ENCODE results near the gene DHRSX. TPM values are rescaled to one million over a fixed set of nuclear protein-coding genes. Genes with fewer than 3 reads are reported as not detected.

The DHRSX gene
- total and polyA plus RNA-seq, 9 of the 15 experiments (the other 6 are each of a cell fraction or from before 2014, with no cell fraction given): 0.59 to 11.0 (median 6.2) TPM

GRCh38 chrX:2517055-2517454 lies 16.3 kb upstream of the DHRSX start:
- ATAC-seq (no peak), DNase-seq (ENCODE audit: extremely low read depth in 1 of 4, low spot score in 3 of 4) (no peak), FAIRE-seq (no peak)
- ChIA-PET POLR2A (no interaction called here), CTCF (ENCODE audit: low intra/inter-chr PET ratio) (no interaction called here)
- H3K4me2 ChIP-seq (ENCODE audit: insufficient read depth, low read length): no peak overlapping the region
- WGBS (ENCODE audit: insufficient coverage, low coverage, missing lambda C conversion rate): 0% methylated on average over 6 of the region's 6 CpGs
- H3K79me2 ChIP-seq (ENCODE audit: control insufficient read depth, insufficient read depth, low read length): no peaks in the 10 kb centered on the region
- no peaks in the 10 kb centered on the region for H3K9me1 ChIP-seq (ENCODE audit: control insufficient read depth, insufficient read depth, low read length)
- no TSS peak for BruUV-seq (replicated peaks)
- no peaks in the 10 kb centered on the region for H3K36me3 ChIP-seq (ENCODE audit: control insufficient read depth, insufficient read depth, low read length)
- H3K4me3 ChIP-seq: no peak overlapping the region
- H3K9me3 ChIP-seq (replicated peaks; ENCODE audit: control insufficient read depth, insufficient read depth, low read depth, low read length): no peaks in the 10 kb centered on the region
- intact Hi-C loops (cut with micrococcal nuclease): no loop called here
- H3K27me3 ChIP-seq (ENCODE audit: control insufficient read depth in 2 of 2, insufficient read depth in 2 of 2, low read length in 2 of 2): no peaks in the 10 kb centered on the region; a peak in 3 of 5 replicates
- H3K9ac ChIP-seq (ENCODE audit: insufficient read depth in 1 of 2, low read depth in 2 of 2, low read length in 2 of 2): no peak overlapping the region
- H4K20me1 ChIP-seq (replicated peaks; ENCODE audit: control insufficient read depth, insufficient read depth, low read length): no peaks in the 10 kb centered on the region
- no peak overlapping the region for H2AFZ ChIP-seq (ENCODE audit: low read depth, low read length)
- no peak overlapping the region for H3K27ac ChIP-seq (ENCODE audit: extremely low read depth, low read depth, low read length)
- H3K4me1 ChIP-seq (replicated peaks in 1 of 2; ENCODE audit: control insufficient read depth in 2 of 2, insufficient read depth in 2 of 2, low read length in 2 of 2): no peaks in the 10 kb centered on the region
- in situ Hi-C loops (cut with MboI): no loop called here
- TF ChIP-seq THRA (IDR thresholded peaks at IDR 0.05) (no peak), BRF1 (IDR thresholded peaks at IDR 0.05; ENCODE audit: borderline replicate concordance, extremely low read depth, insufficient read length) (no peak), MLX (CRISPR knock-in tag; conservative IDR thresholded peaks at IDR 0.05) (no peak), PYGO2 (tag; IDR thresholded peaks at IDR 0.05) (no peak), HSF4 (CRISPR knock-in tag; IDR thresholded peaks at IDR 0.05; ENCODE audit: borderline replicate concordance) (no peak), XRCC5 (IDR thresholded peaks at IDR 0.05; ENCODE audit: low read depth, low read length) (no peak), PHF21A (IDR thresholded peaks at IDR 0.05; ENCODE audit: borderline replicate concordance, low read depth) (no peak), NCOA4 (IDR thresholded peaks at IDR 0.05; ENCODE audit: partially characterized antibody) (no peak), ZC3H11A (IDR thresholded peaks at IDR 0.05; ENCODE audit: low read depth, low read length) (no peak), MED1 (CRISPR knock-in tag; IDR thresholded peaks at IDR 0.05; ENCODE audit: borderline replicate concordance) (no peak), ZNF384 (IDR thresholded peaks at IDR 0.05; ENCODE audit: low read depth, low read length) (no peak), ZNF354B (CRISPR knock-in tag; IDR thresholded peaks at IDR 0.05) (no peak), PCBP2 (IDR thresholded peaks at IDR 0.05; ENCODE audit: low read depth, low read length, poor library complexity, severe bottlenecking) (no peak), ZNF407 (IDR thresholded peaks at IDR 0.05; ENCODE audit: low read depth) (no peak)
